Measurements from ENCODE around the gene NUDT9.
"Not testable (repeated sequence)": the region's sequence is repeated elsewhere in the genome, so short reads cannot be mapped to it uniquely, and the experiment has no call there.

Gene NUDT9, protein sequence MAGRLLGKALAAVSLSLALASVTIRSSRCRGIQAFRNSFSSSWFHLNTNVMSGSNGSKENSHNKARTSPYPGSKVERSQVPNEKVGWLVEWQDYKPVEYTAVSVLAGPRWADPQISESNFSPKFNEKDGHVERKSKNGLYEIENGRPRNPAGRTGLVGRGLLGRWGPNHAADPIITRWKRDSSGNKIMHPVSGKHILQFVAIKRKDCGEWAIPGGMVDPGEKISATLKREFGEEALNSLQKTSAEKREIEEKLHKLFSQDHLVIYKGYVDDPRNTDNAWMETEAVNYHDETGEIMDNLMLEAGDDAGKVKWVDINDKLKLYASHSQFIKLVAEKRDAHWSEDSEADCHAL

DNA sequence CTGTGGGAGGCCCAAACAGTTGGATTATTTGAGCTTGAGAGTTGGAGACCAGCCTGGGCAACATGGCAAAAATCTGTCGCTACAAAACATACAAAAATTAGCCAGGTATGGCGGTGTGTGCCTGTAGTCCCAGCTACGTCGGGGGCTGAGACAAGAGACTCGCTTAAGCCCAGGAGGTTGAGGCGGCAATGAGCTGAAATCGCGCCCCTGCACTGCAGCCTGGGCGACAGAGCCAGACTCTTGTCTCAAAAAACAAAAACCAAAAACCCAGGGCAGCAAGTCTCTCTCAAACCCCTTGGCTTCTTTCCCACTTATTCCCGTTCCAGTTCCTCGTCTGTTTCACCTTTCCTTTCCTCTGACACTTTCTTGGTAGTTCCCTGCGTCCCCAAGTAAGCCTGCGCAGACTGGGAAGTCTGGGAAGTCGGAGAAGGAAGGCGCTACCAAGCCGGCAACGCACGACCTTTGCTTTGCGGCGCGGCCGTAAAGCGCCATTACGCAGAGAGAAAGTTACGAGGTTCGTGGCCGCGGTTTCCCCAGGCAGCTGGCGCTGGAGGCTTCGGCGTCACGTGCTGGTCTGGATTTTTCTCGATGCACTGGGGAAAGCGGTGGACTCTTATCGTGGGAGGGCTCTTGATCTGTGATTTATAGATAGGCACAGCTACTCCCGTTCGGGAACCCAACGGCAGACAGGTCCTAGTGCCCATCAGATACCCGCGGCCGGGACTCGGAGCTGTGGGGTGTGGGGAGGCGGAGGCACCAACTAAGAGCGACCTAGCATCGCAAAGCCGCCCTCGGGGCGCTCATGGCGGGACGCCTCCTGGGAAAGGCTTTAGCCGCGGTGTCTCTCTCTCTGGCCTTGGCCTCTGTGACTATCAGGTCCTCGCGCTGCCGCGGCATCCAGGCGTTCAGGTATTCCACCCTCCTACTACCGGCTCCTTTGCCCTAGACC is at the start of gene NUDT9:
NUDT9 (plus strand) TSS at position 470 of the 949 bp plus-strand sequence; CDS start at position 803, 333 bp downstream.
- TF ChIP-seq CTBP1 (IDR thresholded peaks at IDR 0.05; ENCODE audit: borderline replicate concordance) (no peak), SUZ12 (IDR thresholded peaks at IDR 0.05) (no peak), TARDBP (IDR thresholded peaks at IDR 0.05) (no peak), ELF4 (IDR thresholded peaks at IDR 0.05) (peak; percentile 61; the same call in 1 of the 2 replicates), ARNT (IDR thresholded peaks at IDR 0.05) (peak; percentile 99), ZNF384 (IDR thresholded peaks at IDR 0.05) (no peak), L3MBTL2 (conservative IDR thresholded peaks at IDR 0.05) (peak; percentile 88)
- TF ChIP-seq, protein P1, sequence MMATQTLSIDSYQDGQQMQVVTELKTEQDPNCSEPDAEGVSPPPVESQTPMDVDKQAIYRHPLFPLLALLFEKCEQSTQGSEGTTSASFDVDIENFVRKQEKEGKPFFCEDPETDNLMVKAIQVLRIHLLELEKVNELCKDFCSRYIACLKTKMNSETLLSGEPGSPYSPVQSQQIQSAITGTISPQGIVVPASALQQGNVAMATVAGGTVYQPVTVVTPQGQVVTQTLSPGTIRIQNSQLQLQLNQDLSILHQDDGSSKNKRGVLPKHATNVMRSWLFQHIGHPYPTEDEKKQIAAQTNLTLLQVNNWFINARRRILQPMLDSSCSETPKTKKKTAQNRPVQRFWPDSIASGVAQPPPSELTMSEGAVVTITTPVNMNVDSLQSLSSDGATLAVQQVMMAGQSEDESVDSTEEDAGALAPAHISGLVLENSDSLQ (IDR thresholded peaks at IDR 0.05): peak; percentile 89
- POLR2A ChIA-PET: interaction anchor here (0.7 to 6.0 kb wide), 5 partner anchors 8 to 862 kb away, joined by 3 to 59 read pairs (median 4); partner anchors contain the start of genes HSD17B11 and PPM1K
- CTCF ChIA-PET: interaction anchor here (1.2 to 1.3 kb wide), 2 partner anchors 12 to 46 kb away, joined by 3 to 4 read pairs; no protein-coding TSS in a partner anchor

DNA sequence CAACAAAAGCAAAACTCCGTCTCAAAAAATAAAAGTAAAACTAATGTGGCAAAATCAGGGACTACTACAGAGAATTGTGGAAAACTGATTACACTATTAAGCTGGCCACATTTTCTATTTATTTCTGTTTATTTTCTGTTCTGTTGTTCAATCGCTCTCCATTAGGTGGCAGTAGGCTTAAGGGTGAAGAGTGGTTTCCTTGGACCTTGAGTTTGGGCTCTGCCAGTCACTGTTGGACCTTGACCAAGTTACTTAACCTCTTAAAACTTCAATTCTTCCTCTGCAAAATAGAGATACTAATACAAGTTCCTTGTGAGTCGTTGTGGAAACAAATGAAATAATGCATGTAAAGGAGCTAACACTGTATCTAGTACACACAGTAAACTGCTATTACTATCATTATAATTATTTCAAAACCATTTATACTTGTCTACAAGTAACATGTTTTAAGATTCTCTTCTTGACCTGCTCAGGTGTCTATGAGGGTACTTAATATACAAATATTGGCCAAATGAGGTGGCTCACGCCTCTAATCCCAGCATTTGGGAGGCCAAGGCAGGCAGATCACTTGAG is 46.6 kb upstream of the NUDT9 start:
- ChIA-PET CTCF (interaction anchor here (0.6 to 1.4 kb wide), 9 partner anchors 12 to 180 kb away, joined by 3 to 8 read pairs (median 3); partner anchors contain the start of gene HSD17B11), POLR2A (interaction anchor here (1.1 kb wide), 1 partner anchor 15 kb away, joined by 3 read pairs; the partner anchor contains the start of gene HSD17B11)
- peak; percentile 46 for DNase-seq (ENCODE audit: extremely low spot score)
- no peak for TF ChIP-seq HDGF (IDR thresholded peaks at IDR 0.05; ENCODE audit: borderline replicate concordance)
- TF ChIP-seq SUZ12 (IDR thresholded peaks at IDR 0.05): no peak
- TF ChIP-seq BHLHE40 (IDR thresholded peaks at IDR 0.05; ENCODE audit: borderline replicate concordance): no peak
- no peak for TF ChIP-seq L3MBTL2 (conservative IDR thresholded peaks at IDR 0.05)
- no peak for TF ChIP-seq FOXK2 (IDR thresholded peaks at IDR 0.05)
- TF ChIP-seq, protein P1 (IDR thresholded peaks at IDR 0.05): no peak
- no peak for TF ChIP-seq TARDBP (IDR thresholded peaks at IDR 0.05)
- TF ChIP-seq NFRKB (IDR thresholded peaks at IDR 0.05): no peak
- TF ChIP-seq CTBP1 (IDR thresholded peaks at IDR 0.05; ENCODE audit: borderline replicate concordance): no peak
- no peak for TF ChIP-seq LEF1 (IDR thresholded peaks at IDR 0.05; ENCODE audit: borderline replicate concordance)
- no peak for TF ChIP-seq ZNF384 (IDR thresholded peaks at IDR 0.05)
- no peak for TF ChIP-seq SP1 (IDR thresholded peaks at IDR 0.05)

More for the DNA sequence above, at the start of gene NUDT9:
- peak; percentile 88 for DNase-seq (ENCODE audit: extremely low spot score)

DNA sequence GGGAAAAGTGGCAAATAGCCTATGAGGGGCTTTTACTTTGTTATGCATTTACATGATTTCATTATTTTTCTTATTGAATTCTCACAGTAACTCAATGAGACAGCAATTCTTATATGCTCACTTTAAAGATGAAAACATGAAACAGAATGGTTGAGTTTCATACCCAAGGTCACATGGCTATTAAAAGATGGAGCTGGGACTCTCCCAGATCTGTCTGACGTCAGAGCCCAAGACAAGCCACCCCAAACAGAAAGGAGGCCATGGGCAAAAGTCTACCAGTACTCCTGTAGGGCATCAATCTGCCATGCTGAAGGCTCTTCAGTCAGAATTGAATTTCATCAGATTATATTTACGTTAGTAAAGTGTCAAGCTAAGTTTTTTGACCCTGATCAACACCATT is 44.6 kb upstream of the NUDT9 start:
- POLR2A ChIA-PET: interaction anchor here (1.9 kb wide), 1 partner anchor 13 kb away, joined by 7 read pairs; the partner anchor contains the start of gene HSD17B11
- TF ChIP-seq ELF4 (IDR thresholded peaks at IDR 0.05) (no peak), NFRKB (IDR thresholded peaks at IDR 0.05) (no peak), CTBP1 (IDR thresholded peaks at IDR 0.05; ENCODE audit: borderline replicate concordance) (no peak), FOXK2 (IDR thresholded peaks at IDR 0.05) (no peak), L3MBTL2 (conservative IDR thresholded peaks at IDR 0.05) (no peak), BHLHE40 (IDR thresholded peaks at IDR 0.05; ENCODE audit: borderline replicate concordance) (no peak), FOXM1 (IDR thresholded peaks at IDR 0.05; ENCODE audit: borderline replicate concordance) (no peak), TARDBP (IDR thresholded peaks at IDR 0.05) (no peak)
- no peak for DNase-seq (ENCODE audit: extremely low spot score)
- CTCF ChIA-PET: no interaction called here

DNA sequence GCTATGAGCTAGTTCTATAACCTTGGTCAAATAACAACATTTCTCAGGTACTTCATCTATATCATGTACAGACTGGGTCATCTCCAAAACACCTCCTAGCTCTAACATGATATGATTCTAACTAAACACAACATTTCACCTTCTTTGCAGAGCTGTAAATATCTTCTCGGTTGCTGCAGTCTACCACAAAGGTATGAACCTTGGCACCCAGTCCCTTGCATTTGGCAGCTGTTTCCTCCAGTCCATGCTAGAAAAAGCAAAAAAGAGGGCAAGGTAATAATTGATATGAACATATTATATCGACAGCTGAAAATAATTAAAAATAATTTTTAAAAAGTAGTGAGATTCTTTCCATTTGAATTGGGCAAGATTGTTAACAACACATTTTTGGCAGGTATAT is 40.3 kb upstream of the NUDT9 start:
- ChIA-PET CTCF (no interaction called here), POLR2A (interaction anchor here (1.5 kb wide), 1 partner anchor 9 kb away, joined by 9 read pairs; the partner anchor contains the start of gene HSD17B11)
- DNase-seq (ENCODE audit: extremely low spot score): no peak
- TF ChIP-seq BHLHE40 (IDR thresholded peaks at IDR 0.05; ENCODE audit: borderline replicate concordance) (no peak), FOXA1 (IDR thresholded peaks at IDR 0.05) (no peak), LEF1 (IDR thresholded peaks at IDR 0.05; ENCODE audit: borderline replicate concordance) (no peak), ELF4 (IDR thresholded peaks at IDR 0.05) (no peak), NFRKB (IDR thresholded peaks at IDR 0.05) (no peak), ZNF384 (IDR thresholded peaks at IDR 0.05) (no peak), HDGF (IDR thresholded peaks at IDR 0.05; ENCODE audit: borderline replicate concordance) (no peak), FOXM1 (IDR thresholded peaks at IDR 0.05; ENCODE audit: borderline replicate concordance) (no peak), FOXK2 (IDR thresholded peaks at IDR 0.05) (no peak), SP1 (IDR thresholded peaks at IDR 0.05) (no peak), SUZ12 (IDR thresholded peaks at IDR 0.05) (no peak), L3MBTL2 (conservative IDR thresholded peaks at IDR 0.05) (no peak), CTBP1 (IDR thresholded peaks at IDR 0.05; ENCODE audit: borderline replicate concordance) (no peak), ARNT (IDR thresholded peaks at IDR 0.05) (no peak), TARDBP (IDR thresholded peaks at IDR 0.05) (no peak)
- TF ChIP-seq, protein P1 (IDR thresholded peaks at IDR 0.05): no peak

DNA sequence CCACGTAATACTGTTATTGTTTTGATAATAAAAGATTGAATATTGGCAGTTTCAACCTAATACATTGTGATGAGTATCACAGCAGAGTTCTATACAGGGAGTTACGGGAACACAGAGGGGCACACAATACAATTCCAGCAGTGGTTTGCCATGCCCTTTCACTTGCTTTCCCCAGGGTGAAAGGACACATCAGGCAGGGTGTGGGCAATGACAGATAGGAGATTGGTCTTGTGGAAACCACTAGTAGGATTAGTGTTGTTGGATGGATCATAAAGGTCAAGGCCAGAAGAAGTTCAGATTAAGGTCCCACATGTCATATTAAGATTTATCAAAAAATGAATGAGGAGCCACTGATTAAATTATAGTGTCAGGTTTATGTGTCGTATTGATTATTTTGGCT is 39.4 kb upstream of the NUDT9 start:
- ChIA-PET POLR2A (no interaction called here), CTCF (no interaction called here)
- TF ChIP-seq TARDBP (IDR thresholded peaks at IDR 0.05) (no peak), NFRKB (IDR thresholded peaks at IDR 0.05) (no peak), ZNF384 (IDR thresholded peaks at IDR 0.05) (no peak), SP1 (IDR thresholded peaks at IDR 0.05) (no peak), FOXM1 (IDR thresholded peaks at IDR 0.05; ENCODE audit: borderline replicate concordance) (no peak), ELF4 (IDR thresholded peaks at IDR 0.05) (no peak), SUZ12 (IDR thresholded peaks at IDR 0.05) (no peak)
- DNase-seq (ENCODE audit: extremely low spot score): no peak

DNA sequence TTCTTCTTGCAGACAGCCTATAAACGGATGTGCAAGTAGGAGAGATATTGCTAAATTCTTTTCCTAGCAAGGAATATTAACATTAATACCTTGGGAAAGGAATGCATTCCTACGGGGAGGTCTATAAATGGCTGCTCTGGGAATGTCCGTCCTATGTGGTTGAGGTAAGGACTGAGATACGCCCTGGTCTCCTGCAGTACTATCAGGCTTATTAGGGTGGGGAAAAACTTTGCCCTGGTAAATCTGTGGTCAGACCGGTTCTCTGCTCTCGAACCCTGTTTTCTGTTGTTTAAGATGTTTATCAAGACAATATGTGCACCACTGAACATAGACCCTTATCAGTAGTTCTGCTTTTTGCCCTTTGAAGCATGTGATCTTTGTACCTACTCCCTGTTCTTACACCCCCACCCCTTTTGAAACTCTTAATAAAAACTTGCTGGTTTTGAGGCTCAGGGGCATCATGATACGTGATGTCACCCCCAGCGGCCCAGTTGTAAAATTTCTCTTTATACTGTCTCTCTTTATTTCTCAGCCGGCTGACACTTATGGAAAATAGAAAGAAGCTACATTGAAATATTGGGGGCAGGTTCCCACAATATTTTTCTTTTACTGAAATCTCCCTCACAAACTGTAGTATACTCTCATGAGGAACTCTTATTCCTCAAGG is 37.8 kb upstream of the NUDT9 start:
- DNase-seq (ENCODE audit: extremely low spot score); POLR2A ChIA-PET; CTCF ChIA-PET: not testable (repeated sequence)

All from HEK293T (cell line).